ENCODE results near the gene ANOS1.

GRCh38 chrX:8565729-8566128 lies 166.2 kb downstream of the ANOS1 start:
- no peak for TF ChIP-seq CTCF (IDR thresholded peaks at IDR 0.05)
- TF ChIP-seq POLR2A (IDR thresholded peaks at IDR 0.05), result no peak
